GM12878 (cell line): Measurements from ENCODE around the gene SMAGP. TPM values are rescaled to one million over a fixed set of nuclear protein-coding genes. Genes with fewer than 3 reads are reported as not detected.

Source experiments
- ASH2L ChIP-seq: fragments of 300-600, 200-600 bp; sonication (generic); IDR thresholded peaks from 2 replicates; pipeline ENCODE4 v1.6.1; 2017; ENCODE audit warnings: low read depth, mild to moderate bottlenecking, borderline replicate concordance
- BHLHE40 ChIP-seq, 2 experiments: fragments of 450-650 bp in 1 of 2; IDR thresholded peaks; 2 replicates each; pipeline ENCODE4 v1.6.1; 2011 to 2017; ENCODE audit warnings: low read depth in 2 of 2, borderline replicate concordance in 1 of 2, improper control_type of control experiment in 1 of 2, low read length in 1 of 2, mild to moderate bottlenecking in 1 of 2
- CHD1 ChIP-seq: IDR thresholded peaks from 2 replicates; pipeline ENCODE4 v1.6.1; 2012; ENCODE audit warnings: low read depth, low read length, improper control_type of control experiment
- CREB1 ChIP-seq: IDR thresholded peaks from 2 replicates; pipeline ENCODE4 v1.6.1; 2012; ENCODE audit warnings: low read depth, mild to moderate bottlenecking, inconsistent platforms
- MTA3 ChIP-seq: IDR thresholded peaks from 2 replicates; pipeline ENCODE4 v1.6.1; 2012; ENCODE audit warnings: low read length, inconsistent platforms, borderline replicate concordance
- NR2F1 ChIP-seq: fragments of 450-650 bp; conservative IDR thresholded peaks from 2 replicates; pipeline ENCODE4 v1.6.1; 2017; ENCODE audit warnings: mild to moderate bottlenecking
- PAX8 ChIP-seq: fragments of 450-650 bp; IDR thresholded peaks from 2 replicates; pipeline ENCODE4 v1.6.1; 2017; ENCODE audit warnings: mild to moderate bottlenecking, moderate library complexity
- RFX5 ChIP-seq: IDR thresholded peaks from 2 replicates; pipeline ENCODE4 v1.6.1; 2011; ENCODE audit warnings: low read depth, low read length, improper control_type of control experiment
- SIX5 ChIP-seq: IDR thresholded peaks from 2 replicates; pipeline ENCODE4 v1.6.1; 2011; ENCODE audit warnings: mild to moderate bottlenecking, low read depth, low read length, moderate library complexity; ENCODE audit not compliant: severe bottlenecking
- SREBF2 ChIP-seq: IDR thresholded peaks from 2 replicates; pipeline ENCODE4 v1.6.1; 2012; ENCODE audit warnings: mild to moderate bottlenecking, low read length
- TCF7 ChIP-seq: IDR thresholded peaks from 2 replicates; pipeline ENCODE4 v1.6.1; 2014; ENCODE audit warnings: antibody characterized with exemption, borderline replicate concordance
- polyA plus RNA-seq, 11 experiments: library from polyadenylated mRNA; depleted of rRNA in 4 of 11; unstranded in 6 of 11; stranded (reverse) in 5 of 11; fragments of >200 nt; fragmentation: Nextera tagmentation in 4 of 11; fragmentation: Illumina TruSeq in 1 of 11; extraction: Ambion mirVana in 4 of 11; extraction: Trizol in 1 of 11; gene quantifications; 1 replicate in 1 of 11; 2 replicates in 10 of 11; pipeline versions ENCODE4 v1.2.1 to v1.2.3, GENCODE V29; 2011 to 2016; ENCODE audit warnings: inconsistent platforms in 2 of 11, missing spikeins in 2 of 11, low read depth in 1 of 11
- total RNA-seq, 4 experiments: library from RNA; depleted of rRNA in 3 of 4; stranded (reverse); fragments of >200 nt in 3 of 4; fragmentation: Illumina TruSeq in 1 of 4; extraction: Trizol in 1 of 4; gene quantifications; 2 replicates each; pipeline versions ENCODE4 v1.2.1 to v1.2.3, GENCODE V29; 2013 to 2021
- TF ChIP-seq, protein P1 (sequence below): fragments of 450-650 bp; IDR thresholded peaks from 2 replicates; pipeline ENCODE4 v1.6.1; 2017; ENCODE audit warnings: mild to moderate bottlenecking, moderate library complexity

SMAGP gene
- total and polyA plus RNA-seq, 10 of the 15 experiments (the other 5 are each of a cell fraction or from before 2014, with no cell fraction given), result 0.42 to 7.1 (median 3.9) TPM

DNA sequence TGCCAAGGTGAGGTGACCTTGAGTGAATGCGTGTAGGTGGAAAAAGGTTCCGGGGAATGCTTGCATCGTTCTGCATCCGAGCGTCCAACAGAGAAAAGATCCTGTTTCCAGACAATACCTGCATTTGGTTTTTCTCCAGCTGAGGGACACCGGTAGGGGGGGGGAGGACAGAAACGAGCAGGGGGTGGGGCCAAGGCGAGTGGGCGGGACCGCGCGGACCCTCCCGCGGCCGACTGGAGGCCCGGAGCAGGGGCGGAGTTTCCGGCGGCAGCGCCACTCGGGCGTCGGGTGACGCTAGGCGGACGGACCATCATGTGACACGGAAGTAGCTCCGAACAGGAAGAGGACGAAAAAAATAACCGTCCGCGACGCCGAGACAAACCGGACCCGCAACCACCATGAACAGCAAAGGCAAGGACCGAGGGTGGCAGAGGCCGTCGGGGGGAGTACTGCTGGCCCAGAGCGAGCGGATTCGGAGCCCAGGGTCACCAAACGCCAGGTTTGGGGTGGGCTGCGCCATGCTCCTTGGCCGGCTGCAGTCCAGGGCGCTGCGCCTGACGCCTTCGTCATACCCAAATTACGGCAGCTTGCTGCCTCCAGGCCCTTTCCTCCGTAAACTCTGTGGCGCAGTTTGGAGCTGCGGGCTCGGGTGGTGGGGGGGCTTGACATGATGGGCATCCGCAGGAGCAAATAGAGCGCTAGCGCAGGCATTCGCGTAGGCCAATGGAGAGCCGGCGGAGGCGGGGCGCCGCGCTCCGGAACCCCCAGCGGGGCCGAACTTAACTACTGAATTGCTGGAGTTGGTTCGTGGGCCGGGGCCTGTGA lies 31.5 kb downstream of the SMAGP start, which contains the start of gene DAZAP2 (continued):
- TF ChIP-seq ASH2L, result peak; percentile 89
- TF ChIP-seq SREBF2, result no peak
- no peak for TF ChIP-seq MTA3
- TF ChIP-seq TCF7, result no peak
- TF ChIP-seq BHLHE40 (IDR thresholded peaks at IDR 0.05; ENCODE audit: borderline replicate concordance in 1 of 2, low read depth in 2 of 2, low read length in 1 of 2), result peak; percentile 29 to 82; a peak in 2 of 4 replicates
- peak; percentile 93 for TF ChIP-seq CHD1
- TF ChIP-seq RFX5, result no peak
- TF ChIP-seq, protein P1, sequence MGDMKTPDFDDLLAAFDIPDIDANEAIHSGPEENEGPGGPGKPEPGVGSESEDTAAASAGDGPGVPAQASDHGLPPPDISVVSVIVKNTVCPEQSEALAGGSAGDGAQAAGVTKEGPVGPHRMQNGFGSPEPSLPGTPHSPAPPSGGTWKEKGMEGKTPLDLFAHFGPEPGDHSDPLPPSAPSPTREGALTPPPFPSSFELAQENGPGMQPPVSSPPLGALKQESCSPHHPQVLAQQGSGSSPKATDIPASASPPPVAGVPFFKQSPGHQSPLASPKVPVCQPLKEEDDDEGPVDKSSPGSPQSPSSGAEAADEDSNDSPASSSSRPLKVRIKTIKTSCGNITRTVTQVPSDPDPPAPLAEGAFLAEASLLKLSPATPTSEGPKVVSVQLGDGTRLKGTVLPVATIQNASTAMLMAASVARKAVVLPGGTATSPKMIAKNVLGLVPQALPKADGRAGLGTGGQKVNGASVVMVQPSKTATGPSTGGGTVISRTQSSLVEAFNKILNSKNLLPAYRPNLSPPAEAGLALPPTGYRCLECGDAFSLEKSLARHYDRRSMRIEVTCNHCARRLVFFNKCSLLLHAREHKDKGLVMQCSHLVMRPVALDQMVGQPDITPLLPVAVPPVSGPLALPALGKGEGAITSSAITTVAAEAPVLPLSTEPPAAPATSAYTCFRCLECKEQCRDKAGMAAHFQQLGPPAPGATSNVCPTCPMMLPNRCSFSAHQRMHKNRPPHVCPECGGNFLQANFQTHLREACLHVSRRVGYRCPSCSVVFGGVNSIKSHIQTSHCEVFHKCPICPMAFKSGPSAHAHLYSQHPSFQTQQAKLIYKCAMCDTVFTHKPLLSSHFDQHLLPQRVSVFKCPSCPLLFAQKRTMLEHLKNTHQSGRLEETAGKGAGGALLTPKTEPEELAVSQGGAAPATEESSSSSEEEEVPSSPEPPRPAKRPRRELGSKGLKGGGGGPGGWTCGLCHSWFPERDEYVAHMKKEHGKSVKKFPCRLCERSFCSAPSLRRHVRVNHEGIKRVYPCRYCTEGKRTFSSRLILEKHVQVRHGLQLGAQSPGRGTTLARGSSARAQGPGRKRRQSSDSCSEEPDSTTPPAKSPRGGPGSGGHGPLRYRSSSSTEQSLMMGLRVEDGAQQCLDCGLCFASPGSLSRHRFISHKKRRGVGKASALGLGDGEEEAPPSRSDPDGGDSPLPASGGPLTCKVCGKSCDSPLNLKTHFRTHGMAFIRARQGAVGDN, result peak; percentile 18; the same call in 1 of the 2 replicates
- TF ChIP-seq PAX8, result peak; percentile 89; the same call in 1 of the 2 replicates
- TF ChIP-seq NR2F1, result no peak
- peak; percentile 28 for TF ChIP-seq SIX5
- TF ChIP-seq CREB1, result peak; percentile 93
